Stimulated activated CD4-positive, alpha-beta T cell treated with anti-CD3 and anti-CD28 coated beads, TNF-alpha, amount 100 ng/mL, for 4 hours (primary cell): ENCODE data around the gene CCDC154.
"Not testable (repeated sequence)": the region's sequence is repeated elsewhere in the genome, so short reads cannot be mapped to it uniquely, and the experiment has no call there.

Experiments
- DNase-seq, 3 experiments: peaks; one replicate each; pipeline ENCODE4 v3.0.0-alpha.2; 2020; ENCODE audit warnings: low read depth in 3 of 3

CCDC154 gene

DNA sequence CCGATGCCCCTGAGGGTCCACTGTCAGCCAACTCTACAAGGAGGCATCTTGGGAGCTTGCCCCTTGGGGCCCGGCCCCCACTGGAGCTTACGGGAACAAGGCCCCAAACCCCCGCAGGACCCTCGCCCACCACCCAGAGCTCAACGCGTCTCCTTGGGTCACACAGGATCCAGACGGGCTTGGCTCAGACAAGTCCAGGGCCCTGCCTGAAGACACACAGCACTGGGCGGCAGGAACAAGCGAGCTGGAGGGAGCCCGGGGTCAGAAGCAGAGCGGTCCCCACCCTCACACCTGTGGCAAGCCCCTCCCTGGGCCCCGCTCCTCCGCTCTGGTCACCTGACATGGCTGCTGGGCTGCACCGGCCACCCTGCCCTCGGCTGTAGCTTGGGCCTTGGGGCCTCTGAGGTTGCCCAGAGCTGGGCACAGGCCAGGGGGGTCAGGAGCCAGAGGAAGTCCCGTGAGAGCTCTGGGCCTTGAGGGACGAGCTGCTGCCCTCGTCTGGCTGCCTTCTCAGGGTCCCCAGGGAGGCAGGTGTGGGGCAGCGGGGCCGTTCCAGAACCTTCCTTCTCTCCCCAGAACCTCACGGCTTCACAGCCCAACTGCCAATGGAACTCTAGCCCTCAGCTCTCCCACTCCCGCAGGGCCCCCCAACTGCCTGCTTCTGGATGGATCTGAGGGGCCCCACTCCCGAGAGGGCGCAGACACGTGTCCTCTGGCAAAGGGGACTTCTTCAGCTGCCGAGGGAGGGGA is at the start of gene CCDC154:
Gene CCDC154 (minus strand): TSS at position 577 of the 750 bp plus-strand sequence. CDS start 234 bp downstream, at position 343.
- DNase-seq = no peak

DNA sequence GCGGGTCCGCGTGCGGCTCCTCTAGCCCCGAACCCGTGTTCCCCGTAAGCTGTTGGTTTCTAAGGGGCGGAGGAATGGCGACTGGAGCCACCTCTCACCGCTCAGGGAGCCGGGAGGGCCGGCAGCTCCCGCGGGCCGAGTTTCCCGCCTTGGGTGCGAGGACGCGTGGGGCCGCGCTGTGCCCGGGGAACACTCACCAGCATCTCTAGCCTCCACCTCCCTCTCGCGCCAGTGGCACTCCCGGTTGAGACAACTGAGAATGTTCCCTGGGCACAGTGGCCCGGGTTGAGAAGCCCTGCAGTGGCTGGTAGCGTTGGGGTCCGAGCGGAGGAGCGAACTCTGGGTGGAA is 49.4 kb upstream of the CCDC154 start:
- no peak for DNase-seq

- peak; percentile 75 to 88 (median 77) for DNase-seq
Observed at GRCh38 chr16:1492923-1493745, 48.8 kb upstream of the CCDC154 start, which contains the start of gene TELO2. Gene TELO2 (plus strand): TSS chr16:1493360. CDS start chr16:1494282, 922 bp downstream.

GRCh38 chr16:1492082-1492922 is 47.9 kb upstream of the CCDC154 start:
- DNase-seq = no peak

DNA sequence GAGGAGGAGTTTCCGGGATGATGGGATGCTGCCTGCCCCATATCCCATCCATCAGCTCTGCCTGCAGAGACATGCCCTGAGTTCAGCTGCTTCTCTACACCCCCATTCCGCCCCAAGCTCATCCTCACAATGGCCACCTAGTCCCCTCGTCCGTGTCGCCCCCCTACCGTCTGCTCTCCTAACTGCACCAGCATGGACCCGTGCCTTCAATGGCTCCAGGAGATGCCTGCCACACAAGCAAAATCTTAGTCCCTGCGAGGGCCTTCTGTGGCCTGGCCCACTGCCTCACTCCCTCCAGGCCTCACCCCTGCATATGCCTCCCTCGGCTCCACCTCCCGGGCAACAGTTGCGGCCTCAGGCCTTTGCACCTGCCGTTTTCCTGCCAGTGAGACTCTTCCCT is 47.0 kb upstream of the CCDC154 start:
- no peak for DNase-seq

DNA sequence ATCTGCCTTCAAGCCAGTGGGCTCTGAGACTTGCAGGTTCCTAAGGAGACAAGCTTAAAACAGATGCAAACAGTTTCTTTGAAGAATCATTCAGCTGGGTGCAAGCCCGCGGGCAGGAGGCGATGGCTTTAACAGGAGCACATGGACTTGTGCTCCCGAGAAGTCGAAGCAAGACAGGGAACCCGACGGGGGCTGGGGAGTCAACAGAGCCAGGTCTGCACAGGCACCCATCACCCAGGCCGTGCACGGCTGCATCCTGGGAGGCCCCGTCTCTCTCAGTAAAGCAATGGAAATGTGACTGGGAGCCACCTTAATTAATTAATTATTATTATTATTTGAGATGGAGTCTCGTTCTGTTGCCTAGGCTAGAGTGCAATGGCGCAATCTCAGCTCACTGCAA is 44.7 kb upstream of the CCDC154 start:
- no peak for DNase-seq

GRCh38 chr16:1488619-1489018 is 44.3 kb upstream of the CCDC154 start, which contains the start of gene PTX4:
Gene PTX4 (minus strand): TSS chr16:1488944. CDS start chr16:1488909, 35 bp downstream.
- no peak for DNase-seq

DNA sequence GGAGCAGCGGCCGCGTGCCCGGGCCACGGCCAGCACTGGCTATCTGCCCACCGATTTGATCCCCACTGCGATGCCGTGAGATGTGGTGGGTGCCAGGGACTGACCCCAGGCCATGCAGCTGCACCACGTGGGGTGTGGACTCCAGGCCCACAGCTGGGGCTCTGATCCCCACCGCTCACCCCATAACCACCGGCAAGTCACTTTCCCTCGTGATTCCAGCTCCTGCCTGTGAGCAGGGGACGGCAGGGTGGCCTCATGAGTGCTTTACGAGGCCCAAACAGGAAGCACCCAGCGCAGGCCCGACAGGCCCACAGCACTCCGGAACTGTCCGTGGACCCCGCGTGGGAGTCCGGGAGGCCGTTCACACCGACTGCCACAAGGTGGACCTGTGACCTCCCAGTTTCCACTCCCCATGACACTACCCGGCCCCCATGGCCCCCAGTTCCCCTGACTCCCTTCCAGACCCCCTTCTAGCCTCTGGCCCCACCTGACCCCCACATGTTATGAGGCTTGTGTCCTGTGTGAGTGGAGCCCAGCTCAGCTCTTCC is 43.8 kb upstream of the CCDC154 start:
- DNase-seq = no peak

DNA sequence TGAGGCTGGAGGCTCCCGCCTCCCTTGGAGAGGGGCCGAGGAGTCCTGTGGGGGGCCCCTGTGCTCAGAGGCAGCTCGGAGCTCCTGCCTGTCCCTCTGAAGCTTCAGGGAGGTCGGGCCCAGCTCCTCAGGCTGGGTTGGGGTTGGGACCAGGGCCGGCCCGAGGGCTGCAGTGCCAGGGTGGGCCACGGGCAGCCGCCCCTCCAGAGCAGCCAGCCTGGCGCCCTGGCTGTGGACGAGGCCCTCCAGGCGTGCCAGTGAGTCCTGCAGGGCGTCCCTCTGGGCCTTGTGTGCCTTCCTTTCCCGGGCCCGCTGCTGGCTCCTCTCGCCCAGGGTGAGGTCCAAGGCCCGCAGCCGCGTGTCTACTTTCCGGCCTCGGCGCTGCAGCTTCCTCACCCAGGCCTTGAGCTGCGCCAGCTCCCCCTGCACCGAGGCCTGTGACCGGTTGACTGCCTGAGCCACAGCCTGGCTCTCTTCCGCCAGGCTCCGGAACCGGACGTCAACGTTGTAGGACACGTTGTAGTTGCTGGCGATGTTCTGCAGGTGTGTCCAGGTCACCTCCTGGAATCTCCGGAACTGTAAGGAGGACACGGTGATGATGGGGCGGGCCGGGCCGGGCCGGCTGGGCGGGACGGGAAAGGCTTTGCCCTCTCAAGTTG is 43.2 kb upstream of the CCDC154 start:
- no peak for DNase-seq

DNA sequence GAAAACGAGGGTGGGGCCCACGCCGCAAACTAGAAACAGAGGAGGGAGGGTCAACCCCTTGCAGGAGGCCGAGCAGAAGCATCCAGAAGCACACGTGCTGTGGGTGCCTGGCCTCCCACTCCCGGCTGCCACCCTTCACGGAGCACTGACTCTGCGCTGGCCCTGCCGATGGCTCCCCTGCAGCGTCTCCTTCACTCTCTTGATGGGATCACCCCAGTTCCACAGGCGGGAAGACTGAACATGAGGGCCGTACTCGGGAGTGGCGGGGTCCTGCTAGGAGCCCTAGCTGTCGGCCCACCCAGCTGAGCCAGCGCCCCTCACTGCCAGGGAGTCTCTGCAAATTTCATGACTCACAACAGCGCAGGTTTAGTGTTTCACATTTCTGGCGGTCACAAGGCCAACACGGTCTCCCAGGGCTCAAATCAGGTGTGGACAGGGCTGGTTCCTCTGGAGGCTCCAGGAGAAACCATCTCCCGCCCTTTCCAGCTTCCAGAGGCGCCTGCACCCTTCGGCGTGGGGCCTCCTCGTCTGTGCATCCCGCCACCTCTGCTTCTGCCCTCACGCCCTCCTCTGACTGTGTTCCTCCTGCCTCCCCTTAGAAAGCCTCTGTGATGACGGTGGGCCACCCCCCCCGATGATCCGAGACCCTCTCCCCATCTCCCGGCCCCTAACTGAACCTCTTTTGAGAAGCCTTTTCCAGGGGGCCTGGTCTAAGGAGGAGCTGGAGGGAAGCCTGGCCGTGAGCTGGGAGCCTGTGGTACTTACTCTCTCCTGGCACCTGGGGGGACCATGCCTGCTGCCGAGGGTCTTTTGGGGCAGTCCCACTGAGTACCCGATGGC is 42.4 kb upstream of the CCDC154 start:
- DNase-seq = no peak

DNA sequence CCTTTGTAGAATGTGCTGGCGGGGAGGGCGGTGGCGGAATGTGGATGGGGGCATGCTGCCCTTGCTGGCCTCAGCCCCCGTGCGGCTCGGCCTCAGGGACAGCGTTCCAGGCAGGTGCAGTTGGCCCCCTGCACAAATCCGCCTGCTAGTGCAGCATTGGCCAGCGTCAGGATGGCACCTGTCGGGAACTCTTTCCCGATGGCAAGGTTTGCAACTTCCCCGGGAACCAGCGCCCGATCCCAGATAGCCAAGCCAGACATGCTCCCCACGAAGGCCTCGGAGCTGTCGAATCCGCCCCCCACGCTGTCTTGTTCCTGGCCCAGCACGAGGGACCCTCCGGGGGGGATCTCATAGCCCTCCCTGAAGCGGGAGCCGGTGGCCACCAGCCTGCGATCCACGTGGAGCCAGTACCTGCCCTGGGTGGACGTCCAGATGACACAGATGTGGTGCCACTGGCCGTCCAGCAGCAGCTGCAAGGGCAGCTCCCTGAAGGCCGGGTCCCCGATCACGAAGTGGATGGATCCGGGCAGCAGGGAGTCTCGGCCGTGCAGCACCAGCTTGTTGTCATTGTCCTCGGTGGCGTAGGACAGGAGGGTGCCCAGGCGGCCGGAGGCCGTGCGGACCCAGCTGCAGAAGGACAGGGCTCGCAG is 41.6 kb upstream of the CCDC154 start:
- DNase-seq = no peak

DNA sequence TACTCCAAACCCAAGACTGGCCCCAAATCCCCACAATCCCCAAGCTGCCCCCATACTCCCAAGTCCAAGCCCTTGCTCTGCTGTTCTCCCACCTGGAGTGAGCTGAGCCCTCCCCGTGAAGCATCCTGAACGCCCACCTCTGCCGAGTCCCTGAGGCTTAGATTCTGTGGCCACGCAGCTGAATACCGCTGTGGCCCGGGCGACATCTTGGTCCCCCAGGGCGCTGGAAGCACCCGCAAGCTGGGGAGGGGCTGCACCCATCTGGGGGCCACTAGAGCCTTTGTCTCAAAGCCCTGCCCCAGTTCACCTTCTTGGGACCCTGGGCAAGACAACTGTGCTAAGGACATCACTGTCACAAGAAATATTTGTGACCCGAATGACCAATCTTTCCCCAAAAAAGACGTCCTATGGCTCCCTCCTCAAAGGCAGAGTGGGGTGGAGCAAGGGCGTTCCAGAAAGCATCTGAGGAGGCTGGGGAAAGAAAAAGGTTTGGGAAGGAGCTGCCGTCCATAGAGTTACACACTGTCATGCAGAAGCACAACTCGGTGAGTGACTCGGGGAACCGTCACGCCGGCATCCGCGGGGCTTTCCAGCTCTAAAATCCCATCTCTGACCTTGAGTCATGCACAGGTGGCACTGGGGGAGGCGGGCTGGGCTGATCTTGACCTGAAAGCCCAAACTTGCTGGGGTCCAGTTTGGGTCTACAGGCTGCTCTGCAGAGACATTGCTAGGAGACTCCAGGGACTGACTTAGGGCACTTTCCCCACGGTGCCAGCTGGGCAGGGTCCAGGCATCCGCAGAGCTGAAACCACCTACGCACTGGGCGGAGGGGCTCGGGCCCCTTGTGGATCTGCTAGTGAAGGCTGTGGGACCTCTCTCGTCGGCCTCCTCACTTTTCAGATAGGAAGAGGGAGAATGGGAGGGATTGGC is 37.8 kb upstream of the CCDC154 start:
- no peak for DNase-seq

GRCh38 chr16:1478937-1479336 is 34.6 kb upstream of the CCDC154 start:
- DNase-seq = not testable (repeated sequence)

- no peak for DNase-seq
Observed at GRCh38 chr16:1477033-1477432, 32.7 kb upstream of the CCDC154 start.

- DNase-seq = no peak
Observed at GRCh38 chr16:1475552-1476114, 31.3 kb upstream of the CCDC154 start.

DNA sequence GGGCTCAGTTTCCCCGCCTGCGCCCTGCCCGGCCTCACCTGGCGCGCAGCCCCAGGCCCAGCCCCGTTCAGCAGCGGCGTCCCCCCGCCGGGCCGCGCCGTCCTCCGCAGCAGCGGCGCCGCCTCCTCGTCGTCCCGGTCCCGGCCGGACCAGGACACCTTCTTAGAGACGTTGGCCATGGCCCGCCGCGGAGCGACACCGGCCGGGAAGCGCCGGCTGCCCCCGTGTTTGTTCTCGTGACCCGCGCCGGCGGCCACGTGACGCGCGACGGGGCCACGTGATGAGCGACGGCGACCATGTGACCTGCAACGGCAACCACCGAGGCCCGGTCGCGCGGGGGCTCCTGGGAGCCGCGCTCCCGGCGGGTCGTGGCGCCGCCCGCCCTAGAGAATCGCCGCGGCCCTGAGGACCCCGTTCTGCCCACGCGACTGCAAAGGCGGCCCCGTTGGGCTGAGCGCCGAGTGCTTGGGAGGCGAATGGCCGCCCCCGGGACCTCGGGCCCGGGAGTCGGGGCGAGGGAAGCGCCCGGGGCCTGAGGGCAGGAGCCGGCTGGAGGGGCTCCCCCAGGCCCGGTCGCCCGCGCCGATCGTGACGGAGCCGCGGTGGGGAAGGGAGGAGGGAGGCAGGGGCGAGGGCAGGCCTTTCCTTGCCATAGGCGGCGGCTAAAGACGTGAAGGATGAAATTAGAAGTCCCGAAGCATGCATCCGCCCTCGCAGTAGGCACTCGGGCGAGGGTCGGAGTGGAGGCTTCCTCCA is 30.6 kb upstream of the CCDC154 start, which contains the start of gene CLCN7:
Gene CLCN7 (minus strand): TSS at position 233 of the 756 bp plus-strand sequence. CDS start 54 bp downstream, at position 179.
- peak; percentile 78 to 86 (median 79) for DNase-seq

DNA sequence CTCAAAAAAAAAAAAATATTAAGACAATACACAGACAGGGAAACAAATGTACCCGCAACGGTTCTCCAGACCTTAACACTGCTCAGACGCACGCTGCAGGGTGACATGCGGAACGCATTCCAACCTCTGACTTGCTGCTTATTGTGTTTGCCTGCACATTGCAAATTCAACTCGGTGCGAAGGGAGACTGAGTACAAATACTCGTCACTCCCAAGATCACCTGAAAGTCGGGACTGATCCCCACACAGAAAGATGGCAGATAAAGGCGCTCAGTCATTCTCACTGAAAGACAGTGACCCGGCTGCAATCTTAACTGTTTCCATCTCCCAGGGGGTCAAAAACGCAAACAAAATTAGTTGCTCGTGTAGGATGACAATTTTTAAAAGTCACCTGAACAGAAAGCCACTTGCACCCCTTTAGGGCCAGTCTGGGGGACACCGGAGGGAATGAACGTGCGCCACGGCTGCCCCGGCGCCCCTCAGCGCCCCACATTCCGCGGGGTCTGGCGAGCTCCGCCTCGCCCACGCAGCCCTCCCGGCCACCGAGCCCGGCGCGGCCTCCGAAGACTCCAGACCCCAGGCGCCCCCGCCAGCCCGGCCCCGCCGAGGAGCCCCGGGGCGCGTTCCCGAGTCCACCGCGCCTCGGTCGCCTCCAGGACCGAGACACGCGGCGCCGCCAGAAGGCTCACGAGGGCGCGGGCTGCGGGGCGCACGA is 29.9 kb upstream of the CCDC154 start:
- no peak for DNase-seq
